Right lobe of liver (tissue), 4 donors: ENCODE results near the gene GABRR3.

Experiments used
- POLR2A ChIP-seq: fragments of 450-650 bp; IDR thresholded peaks from one replicate; pipeline ENCODE4 v1.6.1; 2017; ENCODE audit warnings: antibody characterized with exemption, mild to moderate bottlenecking
- TF ChIP-seq, protein P1 (sequence below), 4 donors: fragments of 200-600 bp in 3 of 4; fragments of 450-650 bp in 1 of 4; IDR thresholded peaks; one replicate each; pipeline versions ENCODE4 v1.5.1 to v1.8.0; 2016 to 2022; ENCODE audit warnings: antibody characterized with exemption in 4 of 4, mild to moderate bottlenecking in 2 of 4
- donor health status: DM: no; HTN: no; CAD: no.
- donor health status: DM: no; HTN: no; CAD: no.
- donor health status: DM: no; HTN: yes; CAD: no.

DNA sequence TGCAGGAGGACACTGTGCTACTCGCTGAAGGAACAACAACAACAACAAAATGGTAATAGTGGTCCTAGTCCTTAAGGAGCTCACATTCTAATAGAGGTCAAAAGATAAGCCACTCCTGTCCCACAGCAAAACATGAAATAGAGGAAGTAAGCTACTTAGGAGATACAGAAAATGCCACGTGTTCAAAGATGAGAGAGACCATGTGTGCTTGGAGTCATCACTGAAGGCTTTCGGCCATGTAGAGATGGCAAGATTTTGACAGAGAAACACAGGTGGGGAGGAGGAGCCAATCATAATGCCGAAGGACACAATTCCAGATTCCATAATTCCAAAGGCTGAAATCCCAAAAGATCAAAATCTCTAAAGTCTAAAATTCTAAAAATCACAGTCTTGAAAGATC, 38.1 kb downstream of the GABRR3 start:
- TF ChIP-seq, protein P1, sequence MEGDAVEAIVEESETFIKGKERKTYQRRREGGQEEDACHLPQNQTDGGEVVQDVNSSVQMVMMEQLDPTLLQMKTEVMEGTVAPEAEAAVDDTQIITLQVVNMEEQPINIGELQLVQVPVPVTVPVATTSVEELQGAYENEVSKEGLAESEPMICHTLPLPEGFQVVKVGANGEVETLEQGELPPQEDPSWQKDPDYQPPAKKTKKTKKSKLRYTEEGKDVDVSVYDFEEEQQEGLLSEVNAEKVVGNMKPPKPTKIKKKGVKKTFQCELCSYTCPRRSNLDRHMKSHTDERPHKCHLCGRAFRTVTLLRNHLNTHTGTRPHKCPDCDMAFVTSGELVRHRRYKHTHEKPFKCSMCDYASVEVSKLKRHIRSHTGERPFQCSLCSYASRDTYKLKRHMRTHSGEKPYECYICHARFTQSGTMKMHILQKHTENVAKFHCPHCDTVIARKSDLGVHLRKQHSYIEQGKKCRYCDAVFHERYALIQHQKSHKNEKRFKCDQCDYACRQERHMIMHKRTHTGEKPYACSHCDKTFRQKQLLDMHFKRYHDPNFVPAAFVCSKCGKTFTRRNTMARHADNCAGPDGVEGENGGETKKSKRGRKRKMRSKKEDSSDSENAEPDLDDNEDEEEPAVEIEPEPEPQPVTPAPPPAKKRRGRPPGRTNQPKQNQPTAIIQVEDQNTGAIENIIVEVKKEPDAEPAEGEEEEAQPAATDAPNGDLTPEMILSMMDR (IDR thresholded peaks at IDR 0.05), result no peak
- no peak for TF ChIP-seq POLR2A
